SK-N-SH (cell line): ENCODE data around the gene HIPK1.

Experiments
- EP300 ChIP-seq, 2 experiments: IDR thresholded peaks; 2 replicates each; pipeline versions ENCODE4 v1.4.0 to v1.6.1; 2012; ENCODE audit warnings: borderline replicate concordance in 1 of 2, low read depth in 1 of 2, low read length in 1 of 2
- EZH2phosphoT487 ChIP-seq: fragments of 200-600 bp; sonication (generic); IDR thresholded peaks from 2 replicates; pipeline ENCODE4 v1.6.1; 2017; ENCODE audit warnings: low read depth, mixed run types, mild to moderate bottlenecking, antibody characterized with exemption, moderate library complexity, borderline replicate concordance
- JUND ChIP-seq: IDR thresholded peaks from 2 replicates; pipeline ENCODE4 v1.4.0; 2012
- POLR2AphosphoS5 ChIP-seq: IDR thresholded peaks from 2 replicates; pipeline ENCODE4 v1.6.1; 2012; ENCODE audit warnings: low read depth, low read length
- RAD21 ChIP-seq: IDR thresholded peaks from 2 replicates; pipeline ENCODE4 v1.6.1; 2012; ENCODE audit warnings: mild to moderate bottlenecking, low read length
- RCOR1 ChIP-seq: fragments of 150-350 bp; IDR thresholded peaks from 2 replicates; pipeline ENCODE4 v1.6.1; 2017; ENCODE audit warnings: antibody characterized with exemption, low read length
- RFX5 ChIP-seq: IDR thresholded peaks from 2 replicates; pipeline ENCODE4 v1.6.1; 2012; ENCODE audit warnings: mild to moderate bottlenecking, improper control_type of control experiment, low read length
- TCF12 ChIP-seq: IDR thresholded peaks from 2 replicates; pipeline ENCODE4 v1.4.0; 2012
- YY1 ChIP-seq: IDR thresholded peaks from 2 replicates; pipeline ENCODE4 v1.4.0; 2012; ENCODE audit warnings: low read depth, mild to moderate bottlenecking
- TF ChIP-seq, protein P1 (sequence below): fragments of 200-600 bp; sonication (generic); IDR thresholded peaks from 2 replicates; pipeline ENCODE4 v1.6.1; 2017; ENCODE audit warnings: antibody characterized with exemption, mild to moderate bottlenecking, moderate library complexity
- TF ChIP-seq, protein P2 (sequence below): fragments of 150-350 bp; IDR thresholded peaks from 2 replicates; pipeline ENCODE4 v1.6.1; 2017; ENCODE audit warnings: antibody characterized with exemption, low read length, low read depth, borderline replicate concordance
- TF ChIP-seq, protein P3 (sequence below): IDR thresholded peaks from 2 replicates; pipeline ENCODE4 v1.6.1; 2012; ENCODE audit warnings: mild to moderate bottlenecking, low read depth, low read length, moderate library complexity

DNA sequence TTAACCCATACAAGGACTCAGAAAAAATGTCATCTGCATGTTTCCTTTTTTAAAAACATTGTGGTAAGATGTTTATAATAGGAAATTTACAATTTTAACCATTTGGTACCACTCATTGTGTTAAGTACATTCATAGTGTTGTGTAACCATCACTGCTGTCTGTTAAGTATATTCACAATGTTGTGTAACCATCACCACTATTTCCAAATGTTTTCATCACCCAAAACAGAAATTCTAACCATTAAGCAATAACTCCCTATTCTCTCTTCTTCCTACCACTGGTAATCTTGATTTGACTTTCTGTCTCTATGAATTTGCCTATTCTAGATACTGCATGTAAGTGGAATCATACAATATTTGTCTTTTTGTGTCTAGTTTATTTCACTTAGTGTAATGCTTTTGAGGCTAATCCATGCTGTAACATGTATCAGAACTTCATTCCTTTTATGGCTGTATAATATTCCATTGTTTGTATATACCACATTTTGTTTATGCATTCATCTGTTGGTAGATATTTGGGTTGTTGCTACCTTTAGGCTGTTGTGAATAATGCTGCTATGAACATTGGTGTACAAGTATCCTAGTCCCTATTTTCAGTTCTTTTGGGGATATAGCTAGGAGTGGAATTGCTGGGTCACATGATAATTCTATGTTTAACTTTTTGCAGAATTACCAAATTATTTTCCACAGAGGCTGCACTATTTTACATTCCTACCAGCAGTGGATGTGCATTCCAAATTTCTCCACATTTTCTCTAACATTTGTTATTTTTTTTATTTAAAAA, 14.1 kb downstream of the HIPK1 start:
- TF ChIP-seq, protein P1, sequence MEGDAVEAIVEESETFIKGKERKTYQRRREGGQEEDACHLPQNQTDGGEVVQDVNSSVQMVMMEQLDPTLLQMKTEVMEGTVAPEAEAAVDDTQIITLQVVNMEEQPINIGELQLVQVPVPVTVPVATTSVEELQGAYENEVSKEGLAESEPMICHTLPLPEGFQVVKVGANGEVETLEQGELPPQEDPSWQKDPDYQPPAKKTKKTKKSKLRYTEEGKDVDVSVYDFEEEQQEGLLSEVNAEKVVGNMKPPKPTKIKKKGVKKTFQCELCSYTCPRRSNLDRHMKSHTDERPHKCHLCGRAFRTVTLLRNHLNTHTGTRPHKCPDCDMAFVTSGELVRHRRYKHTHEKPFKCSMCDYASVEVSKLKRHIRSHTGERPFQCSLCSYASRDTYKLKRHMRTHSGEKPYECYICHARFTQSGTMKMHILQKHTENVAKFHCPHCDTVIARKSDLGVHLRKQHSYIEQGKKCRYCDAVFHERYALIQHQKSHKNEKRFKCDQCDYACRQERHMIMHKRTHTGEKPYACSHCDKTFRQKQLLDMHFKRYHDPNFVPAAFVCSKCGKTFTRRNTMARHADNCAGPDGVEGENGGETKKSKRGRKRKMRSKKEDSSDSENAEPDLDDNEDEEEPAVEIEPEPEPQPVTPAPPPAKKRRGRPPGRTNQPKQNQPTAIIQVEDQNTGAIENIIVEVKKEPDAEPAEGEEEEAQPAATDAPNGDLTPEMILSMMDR, result no peak
- TF ChIP-seq EP300 (IDR thresholded peaks at IDR 0.05; ENCODE audit: borderline replicate concordance in 1 of 2, low read depth in 1 of 2, low read length in 1 of 2), result no peak
- no peak for TF ChIP-seq RFX5
- TF ChIP-seq, protein P2, sequence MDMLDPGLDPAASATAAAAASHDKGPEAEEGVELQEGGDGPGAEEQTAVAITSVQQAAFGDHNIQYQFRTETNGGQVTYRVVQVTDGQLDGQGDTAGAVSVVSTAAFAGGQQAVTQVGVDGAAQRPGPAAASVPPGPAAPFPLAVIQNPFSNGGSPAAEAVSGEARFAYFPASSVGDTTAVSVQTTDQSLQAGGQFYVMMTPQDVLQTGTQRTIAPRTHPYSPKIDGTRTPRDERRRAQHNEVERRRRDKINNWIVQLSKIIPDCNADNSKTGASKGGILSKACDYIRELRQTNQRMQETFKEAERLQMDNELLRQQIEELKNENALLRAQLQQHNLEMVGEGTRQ, result no peak
- no peak for TF ChIP-seq TCF12
- TF ChIP-seq YY1, result no peak
- no peak for TF ChIP-seq EZH2phosphoT487
- TF ChIP-seq RAD21, result no peak
- no peak for TF ChIP-seq POLR2AphosphoS5
- no peak for TF ChIP-seq RCOR1
- no peak for TF ChIP-seq JUND
- TF ChIP-seq, protein P3, sequence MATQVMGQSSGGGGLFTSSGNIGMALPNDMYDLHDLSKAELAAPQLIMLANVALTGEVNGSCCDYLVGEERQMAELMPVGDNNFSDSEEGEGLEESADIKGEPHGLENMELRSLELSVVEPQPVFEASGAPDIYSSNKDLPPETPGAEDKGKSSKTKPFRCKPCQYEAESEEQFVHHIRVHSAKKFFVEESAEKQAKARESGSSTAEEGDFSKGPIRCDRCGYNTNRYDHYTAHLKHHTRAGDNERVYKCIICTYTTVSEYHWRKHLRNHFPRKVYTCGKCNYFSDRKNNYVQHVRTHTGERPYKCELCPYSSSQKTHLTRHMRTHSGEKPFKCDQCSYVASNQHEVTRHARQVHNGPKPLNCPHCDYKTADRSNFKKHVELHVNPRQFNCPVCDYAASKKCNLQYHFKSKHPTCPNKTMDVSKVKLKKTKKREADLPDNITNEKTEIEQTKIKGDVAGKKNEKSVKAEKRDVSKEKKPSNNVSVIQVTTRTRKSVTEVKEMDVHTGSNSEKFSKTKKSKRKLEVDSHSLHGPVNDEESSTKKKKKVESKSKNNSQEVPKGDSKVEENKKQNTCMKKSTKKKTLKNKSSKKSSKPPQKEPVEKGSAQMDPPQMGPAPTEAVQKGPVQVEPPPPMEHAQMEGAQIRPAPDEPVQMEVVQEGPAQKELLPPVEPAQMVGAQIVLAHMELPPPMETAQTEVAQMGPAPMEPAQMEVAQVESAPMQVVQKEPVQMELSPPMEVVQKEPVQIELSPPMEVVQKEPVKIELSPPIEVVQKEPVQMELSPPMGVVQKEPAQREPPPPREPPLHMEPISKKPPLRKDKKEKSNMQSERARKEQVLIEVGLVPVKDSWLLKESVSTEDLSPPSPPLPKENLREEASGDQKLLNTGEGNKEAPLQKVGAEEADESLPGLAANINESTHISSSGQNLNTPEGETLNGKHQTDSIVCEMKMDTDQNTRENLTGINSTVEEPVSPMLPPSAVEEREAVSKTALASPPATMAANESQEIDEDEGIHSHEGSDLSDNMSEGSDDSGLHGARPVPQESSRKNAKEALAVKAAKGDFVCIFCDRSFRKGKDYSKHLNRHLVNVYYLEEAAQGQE, result no peak
